NOMO-1 treated with dmso at 0.1 percent for 144 hours (cell line): ENCODE results near the gene D2HGDH.
A peak's percentile ranks its signal among the peaks of the same experiment; 100 is the strongest.

Experiments used
- DNase-seq: peaks from one replicate; lab custom pipeline; 2025; ENCODE audit not compliant: unreplicated experiment; lab: John Stamatoyannopoulos, UW

Gene D2HGDH

DNA sequence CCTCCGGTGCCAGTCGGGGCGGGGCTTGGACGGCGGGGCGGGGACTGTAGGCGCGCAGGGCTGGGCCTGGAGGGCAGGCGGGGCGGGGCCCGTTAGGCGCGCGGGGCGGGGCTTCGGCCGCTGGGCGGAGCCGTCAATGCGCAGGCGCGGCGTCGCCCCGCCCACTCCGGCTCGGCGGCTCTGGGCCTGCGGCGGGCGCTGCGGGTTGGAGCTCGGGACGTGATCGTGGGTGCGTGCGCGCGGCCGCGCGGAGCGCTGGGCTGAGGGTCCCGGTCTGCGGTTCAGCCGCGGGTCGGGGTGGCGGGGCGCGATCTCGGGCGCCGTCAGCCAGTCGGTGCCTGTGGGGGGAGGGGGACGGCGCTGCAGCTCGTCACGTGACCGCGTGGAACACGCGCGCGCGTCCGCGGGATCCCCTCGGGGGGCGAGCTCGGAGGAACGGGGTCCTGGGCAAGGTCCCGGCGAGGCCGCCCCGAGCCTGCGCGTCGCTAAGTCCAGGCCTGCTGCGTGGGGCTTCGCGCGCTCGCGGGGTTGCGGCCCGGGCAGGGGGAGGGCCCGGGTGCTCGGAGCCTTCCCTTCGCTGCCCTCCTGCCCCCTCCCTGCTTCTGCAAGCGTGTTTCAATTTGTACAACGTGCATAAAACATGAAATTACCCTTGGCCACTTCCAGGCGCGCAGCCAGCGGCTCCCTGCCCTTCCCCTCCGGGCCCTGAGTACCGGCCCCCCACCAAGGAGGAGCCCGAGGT lies at the start of gene D2HGDH:
Gene D2HGDH, plus strand, starts transcription at position 164 of the 742 bp plus-strand sequence. CDS start 595 bp downstream, outside the sequence.
- DNase-seq, result peak; percentile 70

DNA sequence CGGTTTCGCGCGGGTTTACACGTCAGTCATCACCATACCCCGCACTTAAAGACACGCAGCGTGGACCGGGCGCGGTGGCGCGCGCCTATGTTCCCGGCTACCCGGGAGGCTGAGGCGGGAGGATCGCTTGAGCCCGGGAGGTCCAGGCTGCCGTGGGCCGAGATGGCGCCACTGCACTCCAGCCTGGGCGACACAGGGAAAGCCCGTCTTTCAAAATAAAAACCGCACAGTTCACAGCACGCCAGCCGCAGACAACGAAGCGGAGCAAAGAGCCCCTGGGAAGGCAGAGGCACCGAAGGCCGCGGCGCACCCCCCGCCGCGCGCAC lies 48.1 kb upstream of the D2HGDH start:
- DNase-seq, result no peak

DNA sequence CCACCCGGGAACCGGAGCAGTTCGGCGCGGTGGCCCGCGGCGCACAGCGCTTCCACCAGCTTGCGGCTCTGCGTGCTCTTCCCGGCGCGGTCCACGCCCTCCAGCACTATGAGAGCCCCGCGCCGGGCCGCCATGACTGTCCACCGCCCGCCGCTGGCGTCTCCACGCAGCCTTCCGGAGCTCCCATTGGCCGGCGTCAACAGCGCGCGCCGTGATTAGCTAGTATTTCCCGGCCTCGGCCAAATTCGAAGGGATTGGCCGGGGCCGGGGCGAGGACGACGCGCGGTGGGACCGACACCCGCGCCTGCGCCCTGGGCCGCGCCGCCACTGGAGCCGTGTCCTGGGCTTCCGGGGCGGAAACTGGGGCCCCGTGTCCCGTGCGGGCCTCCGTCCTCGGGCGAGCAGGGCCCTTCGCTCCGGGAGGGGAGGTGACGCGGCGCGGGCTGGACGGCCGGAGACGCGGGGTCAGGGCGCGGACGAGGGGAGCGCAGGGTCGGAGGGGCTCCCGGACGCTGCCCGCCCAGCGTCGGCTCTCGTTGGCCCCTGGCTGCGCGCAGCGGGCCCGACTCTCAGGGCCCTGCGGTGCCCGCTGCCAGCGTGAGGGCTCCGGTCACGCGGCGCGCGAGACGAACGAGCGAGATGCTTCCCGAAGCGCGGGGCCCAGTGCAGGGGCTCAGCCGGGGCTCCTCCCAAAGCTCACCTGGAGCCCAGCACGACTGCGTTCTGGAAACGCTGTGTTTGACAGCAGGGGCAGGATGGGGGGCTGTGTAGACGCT lies 47.6 kb upstream of the D2HGDH start, which contains the start of gene DTYMK:
Gene DTYMK, minus strand, starts transcription at position 166 of the 776 bp plus-strand sequence. Its CDS starts 32 bp downstream, at position 134.
- DNase-seq, result peak; percentile 90

DNA sequence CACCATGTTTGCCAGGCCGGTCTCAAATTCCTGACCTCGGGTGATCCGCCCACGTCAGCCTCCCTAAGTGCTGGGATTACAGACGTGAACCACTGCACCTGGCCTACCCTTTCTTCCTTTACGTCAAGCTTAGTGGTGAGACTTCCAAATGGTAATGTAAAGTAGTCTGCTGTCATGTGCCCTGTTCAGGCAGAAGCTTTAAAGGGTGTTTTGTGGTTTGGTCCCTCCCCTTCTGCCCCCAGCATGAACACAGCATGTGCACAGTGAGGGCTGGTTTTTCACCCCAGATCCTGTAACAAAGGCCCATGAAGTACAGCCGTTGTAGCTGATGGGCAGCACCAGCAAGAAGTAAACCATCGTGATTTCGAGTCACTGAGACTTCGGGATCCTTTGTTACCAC lies 45.1 kb upstream of the D2HGDH start:
- DNase-seq, result no peak

DNA sequence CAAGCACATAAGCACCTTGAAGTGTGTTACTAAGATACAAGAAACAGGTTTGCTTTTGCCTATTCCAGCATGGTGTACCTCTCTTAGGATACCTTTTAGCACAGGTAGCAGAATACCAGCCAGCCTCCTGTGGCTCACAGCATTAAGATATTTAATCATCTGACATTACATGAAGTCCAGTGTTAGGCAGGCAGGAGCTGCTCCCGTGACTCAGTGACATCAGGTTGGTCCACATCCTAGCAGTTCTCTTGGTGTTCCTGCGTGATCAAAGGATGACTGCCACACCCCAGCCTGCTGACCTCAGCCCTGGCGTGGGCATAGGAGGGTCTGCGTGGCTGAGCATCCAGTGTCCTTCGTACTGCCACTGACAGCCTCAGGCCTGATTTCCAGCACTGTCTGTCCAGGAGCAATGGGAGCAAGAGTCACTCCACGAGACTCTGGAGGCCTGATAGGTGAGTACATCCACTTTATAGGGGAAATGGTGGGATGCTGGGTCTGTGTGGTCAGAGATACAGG lies 44.2 kb upstream of the D2HGDH start:
- DNase-seq, result no peak

DNA sequence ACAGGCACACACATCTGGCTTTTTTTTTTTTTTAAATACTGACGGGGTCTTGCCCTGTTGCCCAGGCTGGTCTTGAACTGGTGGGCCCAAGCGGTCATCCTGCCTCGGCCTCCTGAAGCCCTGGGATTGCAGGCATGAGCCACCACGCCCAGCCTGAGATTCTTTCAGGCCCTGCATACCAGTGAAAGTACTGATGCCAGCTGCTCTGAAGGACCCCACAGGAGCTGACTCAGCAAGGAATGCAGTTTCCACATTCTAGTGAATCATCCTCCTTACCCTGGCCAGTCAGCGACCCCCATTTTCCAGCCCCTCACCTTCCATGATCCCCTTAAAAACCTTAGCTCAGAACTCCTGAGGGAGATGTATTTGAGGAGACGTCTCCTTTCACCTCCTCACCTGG lies 42.0 kb upstream of the D2HGDH start:
- DNase-seq, result no peak

DNA sequence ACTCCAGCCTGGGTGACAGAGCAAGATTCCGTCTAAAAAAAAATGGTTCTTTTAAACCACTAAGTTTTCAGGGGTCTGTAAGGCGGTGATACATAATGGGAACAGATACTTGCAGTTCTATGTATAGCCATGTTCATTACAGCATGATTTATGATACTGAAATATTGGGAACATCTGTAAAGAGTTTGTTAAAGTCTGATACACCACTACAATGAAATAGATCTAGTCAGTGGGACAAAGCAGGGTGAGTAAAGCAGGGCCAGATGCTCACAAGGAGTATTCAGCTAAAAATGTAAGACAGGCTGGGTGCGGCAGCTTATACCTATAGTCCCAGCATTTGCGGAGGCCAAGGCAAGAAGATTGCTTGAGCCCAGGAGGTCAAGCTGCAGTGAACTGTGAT lies 38.8 kb upstream of the D2HGDH start:
- DNase-seq, result no peak

DNA sequence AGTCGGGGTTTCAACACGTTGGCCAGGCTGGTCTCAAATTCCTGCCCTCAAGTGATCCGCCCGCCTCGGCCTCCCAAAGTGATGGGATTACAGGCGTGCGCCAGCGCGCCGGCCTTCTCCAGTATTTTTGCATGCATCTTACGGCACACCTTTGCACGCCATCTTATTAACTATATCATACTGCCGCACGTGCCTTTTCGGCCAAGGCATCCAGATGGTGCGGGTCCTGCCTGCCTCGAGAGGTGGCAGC lies 33.4 kb upstream of the D2HGDH start:
- DNase-seq, result no peak

DNA sequence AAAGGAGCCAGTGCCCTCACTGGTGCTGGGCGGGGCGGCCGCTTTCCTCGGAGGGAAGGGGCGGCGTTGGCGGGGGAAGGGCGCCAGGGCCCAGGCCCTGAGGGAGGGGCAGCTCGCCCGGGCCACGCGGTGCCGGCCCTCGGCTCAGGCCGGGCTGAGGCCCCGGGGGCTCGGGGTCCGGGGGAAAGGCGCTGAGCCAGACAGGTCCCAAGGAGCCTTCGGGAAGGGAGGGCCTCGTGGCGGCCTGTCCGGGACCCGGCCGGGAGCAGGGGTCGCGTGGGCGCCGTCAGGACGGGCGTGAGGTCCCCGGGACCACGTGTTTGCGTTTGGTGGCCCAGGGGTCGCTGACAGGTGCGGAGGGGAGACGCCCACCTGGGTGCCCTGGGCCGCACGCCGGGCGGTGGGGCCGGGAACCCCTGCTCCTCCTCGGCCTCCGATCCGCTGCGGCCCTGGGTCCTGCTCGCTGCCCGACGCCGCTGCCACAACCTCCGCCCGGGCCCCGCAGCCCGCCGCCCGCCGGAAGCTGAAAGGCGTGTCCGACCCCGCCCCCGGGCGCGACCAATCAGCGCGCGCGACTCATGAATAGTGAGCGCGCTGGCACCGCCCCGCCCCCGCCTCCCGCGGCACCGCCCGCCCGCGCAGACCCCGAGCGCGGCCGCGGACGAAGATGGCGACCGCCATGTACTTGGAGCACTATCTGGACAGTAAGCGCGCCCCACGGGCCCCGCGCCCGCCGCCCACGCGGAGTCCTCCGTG lies 32.9 kb upstream of the D2HGDH start, which contains the start of gene ING5:
Gene ING5, plus strand, starts transcription at position 641 of the 756 bp plus-strand sequence. Its CDS starts 27 bp downstream, at position 668.
- peak; percentile 76 for DNase-seq

DNA sequence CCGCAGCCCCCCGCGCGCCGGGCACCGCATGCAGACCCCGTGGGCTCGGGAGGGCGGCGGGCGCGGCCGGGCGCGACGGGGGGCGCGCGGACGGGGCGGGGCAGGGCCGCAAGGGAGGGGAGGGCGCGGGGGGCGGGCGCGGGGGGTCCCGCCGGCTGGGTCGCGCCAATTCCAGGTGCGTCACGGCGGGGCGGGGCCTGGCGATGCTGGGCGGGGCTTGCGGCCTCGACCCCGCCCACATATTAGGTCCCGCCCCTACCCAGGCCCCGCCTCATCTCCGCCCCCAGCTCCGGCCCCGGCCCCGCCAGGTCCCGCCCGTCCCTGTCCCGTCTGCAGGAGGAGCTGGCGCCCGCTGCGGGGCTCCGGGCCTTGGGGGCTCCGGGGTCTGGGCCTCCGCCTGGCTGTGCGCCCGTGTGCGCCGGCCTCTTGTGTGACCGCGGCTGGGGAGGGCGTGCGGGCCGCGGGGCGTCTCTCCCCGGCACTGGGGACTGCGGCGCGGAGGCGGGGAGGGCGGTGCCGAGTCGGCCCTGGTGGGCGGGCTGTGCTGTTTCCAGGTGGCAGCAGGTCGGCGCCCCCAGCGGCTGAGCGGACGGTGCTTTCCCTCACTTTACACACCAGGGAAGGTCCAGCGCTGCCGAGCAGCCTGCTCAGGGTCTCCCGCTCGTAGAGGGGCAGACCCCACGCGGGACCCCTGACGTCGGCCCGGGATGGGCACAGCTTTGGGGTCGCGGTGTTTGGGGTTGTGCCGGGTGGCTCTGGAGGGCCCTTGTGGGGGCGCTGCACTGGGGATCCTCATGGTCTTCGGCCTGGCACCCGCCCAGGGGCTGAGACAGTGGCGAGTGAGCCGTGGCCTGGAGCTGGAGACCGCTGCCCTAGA lies 32.0 kb upstream of the D2HGDH start:
- DNase-seq, result peak; percentile 69

DNA sequence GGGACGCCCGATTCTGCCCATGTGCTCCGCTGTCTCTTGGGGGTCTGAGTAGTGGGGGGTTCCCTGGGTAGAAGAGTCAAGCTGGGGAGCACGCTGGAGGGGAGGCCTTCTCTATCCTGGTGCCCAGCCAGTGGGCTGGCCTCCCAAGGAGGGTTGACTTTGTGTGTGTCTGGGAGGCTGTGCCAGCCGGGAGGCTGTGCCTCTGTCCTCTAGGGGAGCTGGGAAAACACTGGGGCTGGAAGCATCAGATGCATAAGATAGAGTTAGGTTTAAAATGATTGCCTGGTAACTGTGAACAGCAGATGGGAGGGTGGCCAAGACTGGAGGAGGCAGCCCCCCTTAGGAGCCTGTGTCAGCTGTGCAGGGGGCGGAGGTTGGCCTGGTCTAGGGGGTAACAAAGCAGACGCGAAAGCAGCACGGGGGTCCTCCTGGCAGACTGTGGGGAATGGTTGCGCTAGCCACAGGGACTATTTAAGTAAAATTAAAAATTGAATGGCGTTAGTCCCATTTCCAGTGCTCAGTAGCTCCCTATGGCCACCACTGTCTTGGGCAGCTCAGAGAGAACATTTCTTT lies 31.3 kb upstream of the D2HGDH start:
- DNase-seq, result no peak

DNA sequence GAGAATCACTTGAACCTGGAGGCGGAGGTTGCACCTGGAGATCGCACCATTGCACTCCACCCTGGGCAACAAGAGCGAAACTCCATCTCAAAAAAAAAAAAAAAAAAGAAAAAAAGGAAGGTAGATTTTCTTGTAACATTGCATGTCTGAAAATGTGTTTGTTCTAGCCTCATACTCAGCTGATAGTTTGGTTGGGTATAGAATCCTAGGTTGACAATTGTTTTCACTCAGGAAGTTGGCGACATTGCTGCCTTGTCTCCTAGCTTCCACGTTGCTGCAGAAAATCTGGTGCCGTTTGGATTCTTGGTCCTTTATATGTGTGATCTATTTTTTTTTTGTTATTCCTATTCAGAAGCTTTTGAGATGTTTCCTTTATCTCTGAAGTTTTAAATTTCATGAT lies 27.9 kb upstream of the D2HGDH start:
- DNase-seq, result no peak

DNA sequence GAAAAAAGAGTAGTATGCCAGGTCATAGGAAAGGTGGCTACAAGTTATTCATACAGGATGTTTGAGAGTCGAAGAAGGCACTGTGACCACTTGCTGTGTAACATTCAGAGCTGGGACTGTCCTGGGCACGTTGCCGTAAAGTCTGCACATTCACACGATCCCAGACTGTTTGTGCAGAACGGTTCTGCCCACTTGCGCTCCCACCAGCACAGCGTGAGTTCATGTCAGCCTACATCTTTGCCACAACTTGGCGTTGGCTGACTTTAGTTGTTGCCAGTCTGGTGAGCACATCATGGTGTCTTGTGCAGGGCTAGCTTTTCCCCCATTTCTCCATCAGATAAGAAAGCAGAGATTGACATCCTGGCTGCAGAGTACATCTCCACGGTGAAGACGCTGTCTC lies 25.6 kb upstream of the D2HGDH start:
- DNase-seq, result no peak

DNA sequence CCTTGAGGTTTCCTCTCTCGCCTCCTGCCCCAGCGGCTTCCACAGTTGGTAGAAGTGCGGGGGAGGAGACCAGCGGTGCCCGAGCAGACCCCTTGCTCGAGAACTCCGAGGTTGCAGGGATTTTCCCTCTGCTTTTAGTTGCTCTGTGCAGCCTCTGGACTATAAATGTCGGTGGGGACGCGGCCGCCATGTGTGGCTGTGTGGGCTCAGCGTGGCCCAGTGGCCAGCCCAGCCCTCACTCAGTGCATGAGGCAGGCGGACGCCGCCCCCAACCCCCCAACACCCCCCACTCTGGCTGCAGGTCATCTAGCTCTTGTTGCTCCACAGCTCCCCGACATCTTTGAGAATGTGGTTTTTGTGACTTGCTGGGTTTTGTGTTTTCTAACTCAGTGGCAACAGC lies 15.3 kb upstream of the D2HGDH start:
- DNase-seq, result no peak

DNA sequence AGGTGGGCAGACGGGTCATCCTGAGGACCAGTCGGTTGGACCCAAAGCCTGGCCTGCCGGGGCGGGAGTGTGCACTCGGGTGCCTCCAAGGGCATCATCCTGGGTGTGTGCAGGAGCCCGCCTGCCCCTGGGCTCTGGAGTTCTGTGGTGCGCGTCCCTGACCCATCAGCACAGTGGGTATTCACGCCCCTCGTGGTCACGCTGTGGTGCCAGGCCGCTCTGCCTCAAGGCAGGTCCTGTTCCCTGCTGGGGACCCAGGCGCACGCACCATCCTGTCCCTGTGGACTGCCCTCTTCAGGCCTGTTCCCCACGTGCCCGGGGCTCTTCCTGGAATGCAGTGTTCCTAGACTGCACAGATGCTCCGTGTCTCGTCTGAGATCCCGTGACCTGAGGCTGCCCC lies 14.3 kb upstream of the D2HGDH start:
- DNase-seq, result no peak

DNA sequence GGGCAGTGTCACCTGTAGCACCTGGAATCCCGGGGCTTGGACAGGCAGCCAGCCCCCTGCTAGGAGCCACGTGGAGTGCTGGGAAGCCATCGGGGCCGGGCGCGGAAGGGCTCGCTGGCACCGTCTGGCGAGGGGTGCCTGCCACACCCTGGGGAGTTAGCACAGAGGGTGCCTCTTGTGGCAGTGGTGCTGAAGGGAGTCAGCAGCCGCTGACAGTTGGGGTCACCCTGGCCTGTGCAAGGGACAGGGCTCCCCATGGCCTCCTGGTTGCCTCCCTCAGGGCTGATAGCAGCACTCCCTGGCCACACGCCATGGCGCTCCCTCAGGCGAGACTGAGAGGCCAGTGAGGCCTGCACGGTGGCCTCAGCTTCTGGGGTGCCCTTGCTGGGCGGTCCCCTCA lies 13.9 kb upstream of the D2HGDH start:
- DNase-seq, result no peak

DNA sequence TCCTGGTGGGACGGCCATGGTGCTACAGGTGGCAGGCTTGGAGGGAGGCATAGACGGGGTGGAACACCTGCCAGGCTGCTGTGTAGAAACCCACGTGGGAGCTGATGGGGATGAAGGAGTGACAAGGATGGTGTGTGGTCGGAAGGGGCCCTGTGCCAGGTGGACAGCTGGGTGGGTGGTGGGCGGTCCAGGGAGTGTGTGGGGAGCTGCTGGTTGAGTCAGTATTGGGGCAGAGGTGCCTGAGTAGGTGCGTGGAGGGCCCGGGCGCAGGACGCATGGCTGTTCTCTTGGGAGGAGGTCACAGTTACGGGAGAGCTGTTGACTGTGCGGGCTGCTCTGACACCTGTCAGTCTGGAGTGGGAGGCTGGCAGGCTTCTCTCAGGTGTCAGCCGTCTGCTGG lies 12.6 kb upstream of the D2HGDH start:
- DNase-seq, result no peak

DNA sequence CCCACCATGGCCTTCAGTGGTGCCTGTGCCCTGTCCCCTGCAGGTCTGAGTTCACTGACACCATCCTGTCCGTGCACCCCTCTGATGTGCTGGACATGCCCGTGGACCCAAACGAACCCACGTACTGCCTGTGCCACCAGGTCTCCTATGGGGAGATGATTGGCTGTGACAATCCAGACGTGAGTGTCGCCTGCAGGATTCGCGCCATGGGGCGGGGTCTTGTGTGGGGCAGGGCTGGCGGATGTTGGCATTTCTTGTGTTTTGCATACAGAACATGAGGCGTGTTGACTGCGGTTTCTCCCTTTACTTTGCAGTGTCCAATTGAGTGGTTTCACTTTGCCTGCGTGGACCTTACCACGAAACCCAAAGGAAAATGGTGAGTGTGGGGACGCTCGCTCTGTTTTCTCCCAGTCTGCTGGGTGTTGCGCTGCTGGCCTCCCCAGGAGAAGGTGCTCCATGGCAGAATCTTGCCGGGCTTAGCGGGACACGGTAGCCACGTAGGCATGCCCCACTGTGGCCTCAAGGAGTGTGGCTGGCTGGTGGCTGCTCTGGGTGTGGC lies 11.5 kb upstream of the D2HGDH start:
- no peak for DNase-seq

DNA sequence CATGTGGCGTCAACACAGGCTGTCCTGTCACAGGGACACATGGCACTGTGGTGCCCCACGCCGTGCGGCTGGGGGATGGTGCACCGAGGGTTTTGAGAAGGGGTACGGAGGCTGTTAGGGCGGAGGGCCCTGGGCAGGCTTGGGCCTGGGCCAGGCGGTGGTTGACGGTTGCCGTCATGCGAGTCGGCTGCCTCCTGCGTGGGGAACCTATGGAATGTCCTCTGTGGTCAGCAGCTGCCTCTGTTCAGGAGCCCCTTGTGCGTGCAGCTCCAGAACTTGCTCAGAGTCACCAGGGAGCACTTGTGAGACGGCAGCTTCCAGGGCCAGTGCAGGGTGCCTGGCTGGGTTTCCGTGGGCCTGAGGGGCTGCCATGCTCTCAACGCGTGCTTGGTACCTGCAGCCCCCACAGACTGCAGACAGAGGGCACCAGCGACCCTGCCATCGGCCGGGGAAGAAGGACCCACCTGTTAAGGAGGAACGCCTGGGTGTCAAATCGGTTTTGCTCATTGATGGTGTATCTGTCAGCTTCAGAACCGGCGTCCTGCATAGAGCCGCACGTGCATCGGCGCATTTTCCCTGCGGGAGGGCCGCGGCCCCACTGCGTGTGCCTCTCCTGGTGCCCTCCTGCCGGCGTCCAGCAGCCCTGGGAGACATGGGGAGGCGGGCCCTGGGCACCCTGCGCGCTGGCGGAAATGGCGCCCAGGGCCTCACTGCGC lies 10.0 kb upstream of the D2HGDH start:
- DNase-seq, result no peak
